DOHH2 (cell line): ENCODE results near the gene FBLN1.

ENCODE experiments used
- H3F3A ChIP-seq: fragments of 200-600 bp; sonication (generic), shearing (Covaris generic); 2 replicates; pipeline ENCODE4 v1.6.0; 2016; ENCODE audit warnings: antibody characterized with exemption, mild to moderate bottlenecking; ENCODE audit not compliant: control insufficient read depth, insufficient read depth
- H3K27ac ChIP-seq: fragments of 200-600 bp; sonication (generic); 2 replicates; pipeline ENCODE4 v1.5.1; 2014; ENCODE audit warnings: low read depth, mild to moderate bottlenecking, low read length, moderate library complexity
- H3K27me3 ChIP-seq: fragments of 200-600 bp; sonication (generic); 2 replicates; pipeline ENCODE4 v1.6.1; 2014; ENCODE audit warnings: mild to moderate bottlenecking, low read length, mixed read lengths; ENCODE audit not compliant: control insufficient read depth
- H3K36me3 ChIP-seq: fragments of 200-600 bp; sonication (generic); 2 replicates; pipeline ENCODE4 v1.6.1; 2014; ENCODE audit warnings: mild to moderate bottlenecking, low read length, moderate library complexity, mixed read lengths; ENCODE audit not compliant: control insufficient read depth
- H3K4me1 ChIP-seq: fragments of 200-600 bp; sonication (generic); 2 replicates; pipeline ENCODE4 v1.6.1; 2014; ENCODE audit warnings: mild to moderate bottlenecking, low read length, mixed read lengths; ENCODE audit not compliant: control insufficient read depth
- H3K4me2 ChIP-seq: fragments of 200-600 bp; sonication (generic); 2 replicates; pipeline ENCODE4 v1.6.0; 2014; ENCODE audit warnings: mild to moderate bottlenecking, low read length, moderate library complexity
- H3K4me3 ChIP-seq: fragments of 200-600 bp; sonication (generic); 2 replicates; pipeline ENCODE4 v1.5.1; 2014; ENCODE audit warnings: mild to moderate bottlenecking, low read length, mixed read lengths
- H3K79me2 ChIP-seq: fragments of 200-600 bp; sonication (generic); 2 replicates; pipeline ENCODE4 v1.6.1; 2014; ENCODE audit warnings: mild to moderate bottlenecking, low read length, mixed read lengths; ENCODE audit not compliant: control insufficient read depth
- H3K9me2 ChIP-seq: fragments of 200-600 bp; sonication (generic); replicated peaks from 2 replicates; pipeline ENCODE4 v1.6.1; 2014; ENCODE audit warnings: mild to moderate bottlenecking, low read length, mixed read lengths; ENCODE audit not compliant: control insufficient read depth
- H3K9me3 ChIP-seq: fragments of 200-600 bp; sonication (generic); 2 replicates; pipeline ENCODE4 v1.6.1; 2014; ENCODE audit warnings: antibody characterized with exemption, low read length, mixed read lengths; ENCODE audit not compliant: control insufficient read depth, insufficient read depth
- H4K20me1 ChIP-seq: fragments of 200-600 bp; sonication (generic); 2 replicates; pipeline ENCODE4 v1.6.0; 2014; ENCODE audit warnings: low read depth, mild to moderate bottlenecking, antibody characterized with exemption, low read length, moderate library complexity; ENCODE audit not compliant: control insufficient read depth, insufficient read depth
- EZH2phosphoT487 ChIP-seq: fragments of 200-600 bp; sonication (generic); IDR thresholded peaks from 2 replicates; pipeline ENCODE4 v1.6.1; 2017; ENCODE audit warnings: borderline replicate concordance, mild to moderate bottlenecking, antibody characterized with exemption, low read length, moderate library complexity, mixed read lengths
- TF ChIP-seq, protein P1 (sequence below): fragments of 200-600 bp; sonication (generic); IDR thresholded peaks from one replicate; pipeline ENCODE4 v1.5.1; 2014; ENCODE audit warnings: antibody characterized with exemption, mild to moderate bottlenecking, low read depth, low read length; ENCODE audit not compliant: poor library complexity, severe bottlenecking

FBLN1 gene

GRCh38 chr22:45552017-45552411 is 49.3 kb downstream of the FBLN1 start:
- no peaks in the 10 kb centered on the region for H3K36me3 ChIP-seq
- H3K27ac ChIP-seq: no peak overlapping the region
- H3K27me3 ChIP-seq: no peaks in the 10 kb centered on the region
- no peak overlapping the region for H3K4me3 ChIP-seq
- no peaks in the 10 kb centered on the region for H3K79me2 ChIP-seq
- no peaks in the 10 kb centered on the region for H3K9me2 ChIP-seq
- no peak overlapping the region for H3K4me2 ChIP-seq
- no peaks in the 10 kb centered on the region for H3F3A ChIP-seq
- no peaks in the 10 kb centered on the region for H3K4me1 ChIP-seq
- TF ChIP-seq EZH2phosphoT487: no peak
- TF ChIP-seq, protein P1, sequence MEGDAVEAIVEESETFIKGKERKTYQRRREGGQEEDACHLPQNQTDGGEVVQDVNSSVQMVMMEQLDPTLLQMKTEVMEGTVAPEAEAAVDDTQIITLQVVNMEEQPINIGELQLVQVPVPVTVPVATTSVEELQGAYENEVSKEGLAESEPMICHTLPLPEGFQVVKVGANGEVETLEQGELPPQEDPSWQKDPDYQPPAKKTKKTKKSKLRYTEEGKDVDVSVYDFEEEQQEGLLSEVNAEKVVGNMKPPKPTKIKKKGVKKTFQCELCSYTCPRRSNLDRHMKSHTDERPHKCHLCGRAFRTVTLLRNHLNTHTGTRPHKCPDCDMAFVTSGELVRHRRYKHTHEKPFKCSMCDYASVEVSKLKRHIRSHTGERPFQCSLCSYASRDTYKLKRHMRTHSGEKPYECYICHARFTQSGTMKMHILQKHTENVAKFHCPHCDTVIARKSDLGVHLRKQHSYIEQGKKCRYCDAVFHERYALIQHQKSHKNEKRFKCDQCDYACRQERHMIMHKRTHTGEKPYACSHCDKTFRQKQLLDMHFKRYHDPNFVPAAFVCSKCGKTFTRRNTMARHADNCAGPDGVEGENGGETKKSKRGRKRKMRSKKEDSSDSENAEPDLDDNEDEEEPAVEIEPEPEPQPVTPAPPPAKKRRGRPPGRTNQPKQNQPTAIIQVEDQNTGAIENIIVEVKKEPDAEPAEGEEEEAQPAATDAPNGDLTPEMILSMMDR: no peak
- H3K9me3 ChIP-seq: no peaks in the 10 kb centered on the region
- H4K20me1 ChIP-seq: no peaks in the 10 kb centered on the region

- no peaks in the 10 kb centered on the region for H4K20me1 ChIP-seq
- no peak overlapping the region for H3K4me2 ChIP-seq
- no peak overlapping the region for H3K27ac ChIP-seq
- TF ChIP-seq, protein P1: no peak
- TF ChIP-seq EZH2phosphoT487: no peak
- no peak overlapping the region for H3K4me3 ChIP-seq
- H3K9me3 ChIP-seq: no peaks in the 10 kb centered on the region
- H3K4me1 ChIP-seq: no peaks in the 10 kb centered on the region
- no peaks in the 10 kb centered on the region for H3K79me2 ChIP-seq
- no peaks in the 10 kb centered on the region for H3K9me2 ChIP-seq
- H3F3A ChIP-seq: no peaks in the 10 kb centered on the region
- no peaks in the 10 kb centered on the region for H3K36me3 ChIP-seq
- H3K27me3 ChIP-seq: no peaks in the 10 kb centered on the region
Measured at GRCh38 chr22:45552580-45553350, 50.1 kb downstream of the FBLN1 start.

DNA sequence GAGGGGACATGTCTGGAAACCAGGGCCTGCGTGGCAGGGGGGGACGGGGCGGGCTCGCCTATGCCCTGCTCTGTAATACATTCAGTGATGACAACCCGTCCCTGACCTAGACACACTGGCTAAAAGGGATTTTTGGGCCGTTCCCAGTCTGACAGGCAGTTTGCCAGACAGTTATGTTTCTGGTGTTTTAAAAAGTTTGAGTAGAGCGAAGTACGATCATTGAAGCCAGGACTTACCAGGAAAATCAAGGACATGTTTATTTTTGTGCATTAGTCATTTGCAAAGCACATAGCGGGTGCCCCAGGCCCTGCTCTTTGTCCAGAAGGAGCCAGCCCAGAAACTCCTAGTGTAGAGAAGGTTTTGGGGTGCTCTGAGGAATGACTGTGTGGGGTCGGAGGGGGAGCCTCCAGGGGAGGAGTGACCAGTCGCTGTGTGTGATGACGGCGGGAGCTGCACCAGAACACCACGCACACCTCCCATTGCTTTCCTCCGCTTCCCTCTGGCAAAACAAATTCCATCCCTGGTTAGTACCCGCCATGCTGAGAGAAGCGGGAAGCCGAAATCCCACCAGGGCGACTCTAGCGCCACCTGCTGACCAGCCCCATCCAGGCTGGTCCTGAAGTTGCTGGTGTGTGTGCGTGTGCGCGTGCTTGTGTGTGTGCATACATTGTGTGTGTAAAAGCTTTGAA is 50.8 kb downstream of the FBLN1 start:
- no peak overlapping the region for H3K4me2 ChIP-seq
- no peaks in the 10 kb centered on the region for H3K9me2 ChIP-seq
- no peaks in the 10 kb centered on the region for H3K79me2 ChIP-seq
- H3K4me1 ChIP-seq: no peaks in the 10 kb centered on the region
- H3K36me3 ChIP-seq: no peaks in the 10 kb centered on the region
- H3F3A ChIP-seq: no peaks in the 10 kb centered on the region
- H3K4me3 ChIP-seq: no peak overlapping the region
- H4K20me1 ChIP-seq: no peaks in the 10 kb centered on the region
- no peak for TF ChIP-seq EZH2phosphoT487
- TF ChIP-seq, protein P1: peak; percentile 97
- H3K27ac ChIP-seq: no peak overlapping the region
- no peaks in the 10 kb centered on the region for H3K27me3 ChIP-seq
- H3K9me3 ChIP-seq: no peaks in the 10 kb centered on the region
